Psoas muscle (tissue), 8 donors: Measurements from ENCODE around the gene PROSER1. TPM values are rescaled to one million over a fixed set of nuclear protein-coding genes. Genes with fewer than 3 reads are reported as not detected.

Experiments
- ATAC-seq, 4 donors: fragments of 200-7000 bp; cut with Tn5 transposase; one replicate each; pipeline ENCODE4 v1.9.1; 2020; ENCODE audit warnings: moderate library complexity in 3 of 4, mild to moderate bottlenecking in 2 of 4
- DNase-seq, 2 donors: peaks; one replicate each; pipeline ENCODE4 v3.0.0-alpha.2; 2020
- H3K27ac ChIP-seq: fragments of 200-600 bp; one replicate; pipeline ENCODE4 v1.8.0; 2022
- H3K27me3 ChIP-seq, 3 donors: fragments of 200-600 bp in 1 of 3; one replicate each; pipeline versions ENCODE4 v1.6.1 to v1.8.0; 2013 to 2022; ENCODE audit warnings: low read length in 2 of 3, mild to moderate bottlenecking in 2 of 3, moderate library complexity in 1 of 3; ENCODE audit not compliant: insufficient read depth in 3 of 3
- H3K36me3 ChIP-seq, 2 donors: fragments of 200-600 bp in 1 of 2; one replicate each; pipeline versions ENCODE4 v1.6.1 to v1.8.0; 2013 to 2022; ENCODE audit warnings: low read depth in 1 of 2, mild to moderate bottlenecking in 1 of 2, moderate library complexity in 1 of 2; ENCODE audit not compliant: insufficient read depth in 1 of 2
- H3K4me1 ChIP-seq: fragments of 200-600 bp; one replicate; pipeline ENCODE4 v1.8.0; 2022
- H3K4me3 ChIP-seq: fragments of 200-600 bp; one replicate; pipeline ENCODE4 v1.8.0; 2022; ENCODE audit warnings: mild to moderate bottlenecking
- H3K9me3 ChIP-seq: fragments of 200-600 bp; one replicate; pipeline ENCODE4 v1.8.0; 2022
- WGBS, 3 donors: extraction: QIAGEN DNeasy Blood & Tissue Kit; methylation state at CpG; one replicate each; pipeline versions ENCODE4 v1.1.6 to v1.1.7; 2013; 5-methylcytosine and 5-hydroxymethylcytosine counted together
- intact Hi-C, 2 donors: fragments of 100-400 bp; cut with DNase I; formaldehyde crosslinking; loops; one replicate each; pipeline versions ENCODE4 v1.11.0 to v1.14.2; 2022
- polyA plus RNA-seq, 3 donors: library from polyadenylated mRNA; stranded (reverse); fragments of 200-250 nt; gene quantifications; one replicate each; pipeline ENCODE4 v1.2.3, GENCODE V29; 2013
- total RNA-seq, 4 donors: library from RNA; stranded (reverse); fragmentation: NEBNext Ultra II Directional in 2 of 4; extraction: Animal tissue kit (Norgen Biotek cat#: 25700) in 2 of 4; gene quantifications; one replicate each; pipeline versions ENCODE4 v1.2.1 to v1.2.4, GENCODE V29; 2021 to 2023
- TF ChIP-seq, protein P1 (sequence below): fragments of 200-600 bp; IDR thresholded peaks from one replicate; pipeline ENCODE4 v1.8.0; 2022; ENCODE audit warnings: antibody characterized with exemption
- donor health status: healthy with polysubstance abuse.
- donor health status: DM: no; HTN: no; CAD: no; lungs with moderate emphysema.
- donor health status: Bipolar disorder and iron deficiency.
- donor health status: healthy.
- donor health status: DM: yes; HTN: yes; CAD: no.
- donor health status: DM: no; HTN: no; CAD: no.
- donor health status: DM: no; HTN: no; CAD: no.
- donor health status: DM: yes; HTN: yes; CAD: no.

The PROSER1 gene
- total and polyA plus RNA-seq, 7 donors, result 3.4 to 19.2 (median 13.3) TPM

DNA sequence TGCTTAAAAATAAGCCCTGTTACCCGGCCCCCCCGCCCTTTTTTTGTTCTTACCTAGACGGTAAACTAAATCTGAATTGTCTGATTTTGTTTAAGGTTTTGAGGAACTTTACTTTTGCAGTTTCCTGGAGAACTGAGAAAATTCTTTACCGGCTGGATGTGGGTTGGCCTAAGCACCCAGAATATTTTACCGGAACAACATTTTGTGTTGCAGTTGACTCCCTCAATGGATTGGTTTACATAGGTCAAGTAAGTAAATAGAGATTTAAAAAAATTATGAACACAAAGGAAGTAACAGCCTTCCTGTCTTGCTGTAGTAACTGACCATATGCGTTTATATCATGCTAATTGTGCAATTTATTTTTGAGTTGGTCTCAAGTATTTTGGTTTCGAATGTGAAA is 1.2 kb upstream of the PROSER1 start:
- H3K9me3 ChIP-seq, result no peaks in the 10 kb centered on the region
- intact Hi-C loops, result loop anchor here in 1 of 2 donors (10.0 kb wide), 1 partner anchor 226 kb away; no protein-coding TSS in a partner anchor
- ATAC-seq, result no peak
- H3K36me3 ChIP-seq, result peaks cover 0 to 20% of the 10 kb centered on the region in 2 donors
- peak overlapping the region; percentile 85 for H3K27ac ChIP-seq
- H3K27me3 ChIP-seq, result no peaks in the 10 kb centered on the region
- DNase-seq, result no peak
- H3K4me1 ChIP-seq, result peaks cover 31% of the 10 kb centered on the region
- TF ChIP-seq, protein P1, sequence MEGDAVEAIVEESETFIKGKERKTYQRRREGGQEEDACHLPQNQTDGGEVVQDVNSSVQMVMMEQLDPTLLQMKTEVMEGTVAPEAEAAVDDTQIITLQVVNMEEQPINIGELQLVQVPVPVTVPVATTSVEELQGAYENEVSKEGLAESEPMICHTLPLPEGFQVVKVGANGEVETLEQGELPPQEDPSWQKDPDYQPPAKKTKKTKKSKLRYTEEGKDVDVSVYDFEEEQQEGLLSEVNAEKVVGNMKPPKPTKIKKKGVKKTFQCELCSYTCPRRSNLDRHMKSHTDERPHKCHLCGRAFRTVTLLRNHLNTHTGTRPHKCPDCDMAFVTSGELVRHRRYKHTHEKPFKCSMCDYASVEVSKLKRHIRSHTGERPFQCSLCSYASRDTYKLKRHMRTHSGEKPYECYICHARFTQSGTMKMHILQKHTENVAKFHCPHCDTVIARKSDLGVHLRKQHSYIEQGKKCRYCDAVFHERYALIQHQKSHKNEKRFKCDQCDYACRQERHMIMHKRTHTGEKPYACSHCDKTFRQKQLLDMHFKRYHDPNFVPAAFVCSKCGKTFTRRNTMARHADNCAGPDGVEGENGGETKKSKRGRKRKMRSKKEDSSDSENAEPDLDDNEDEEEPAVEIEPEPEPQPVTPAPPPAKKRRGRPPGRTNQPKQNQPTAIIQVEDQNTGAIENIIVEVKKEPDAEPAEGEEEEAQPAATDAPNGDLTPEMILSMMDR, result no peak
- 21 to 24% (median 23%) methylated on average over 7 of the region's 7 CpGs for WGBS, 3 donors
- H3K4me3 ChIP-seq, result peak overlapping the region; percentile 95

DNA sequence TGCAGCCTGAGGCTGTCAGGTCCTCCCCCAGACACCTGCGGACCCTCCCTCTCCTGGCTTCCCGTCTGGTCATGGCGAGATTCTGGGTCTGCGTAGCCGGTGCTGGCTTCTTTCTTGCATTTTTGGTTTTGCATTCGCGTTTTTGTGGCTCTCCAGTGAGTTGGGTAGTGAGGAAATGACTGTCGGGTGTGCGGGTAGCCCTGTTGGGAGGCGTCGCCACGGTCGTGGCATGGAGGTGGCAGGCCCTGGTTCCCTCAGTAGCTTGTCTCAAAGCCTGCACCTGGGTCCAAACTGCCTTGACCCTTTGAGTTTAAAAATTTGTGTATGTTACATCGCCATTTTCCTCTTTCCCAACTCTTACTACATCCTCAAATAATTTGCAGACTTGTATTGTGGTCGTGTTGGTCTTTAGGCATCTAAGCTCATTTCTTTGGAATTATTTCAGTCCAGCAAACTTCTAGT is 711 bp upstream of the PROSER1 start:
- peak overlapping the region; percentile 95 for H3K4me3 ChIP-seq
- peak overlapping the region; percentile 85 for H3K27ac ChIP-seq
- ATAC-seq, result peak in 3 of 4 donors; percentile 6 to 22 (median 7)
- no peaks in the 10 kb centered on the region for H3K9me3 ChIP-seq
- peaks cover 31% of the 10 kb centered on the region for H3K4me1 ChIP-seq
- TF ChIP-seq, protein P1, result no peak
- H3K36me3 ChIP-seq, result peaks cover 0 to 17% of the 10 kb centered on the region in 2 donors
- no peak for DNase-seq
- H3K27me3 ChIP-seq, result no peaks in the 10 kb centered on the region
- 0 to 1% (median 1%) methylated on average over 15 of the region's 15 CpGs for WGBS, 3 donors
- intact Hi-C loops, result loop anchor here in 1 of 2 donors (10.0 kb wide), 1 partner anchor 226 kb away; no protein-coding TSS in a partner anchor

DNA sequence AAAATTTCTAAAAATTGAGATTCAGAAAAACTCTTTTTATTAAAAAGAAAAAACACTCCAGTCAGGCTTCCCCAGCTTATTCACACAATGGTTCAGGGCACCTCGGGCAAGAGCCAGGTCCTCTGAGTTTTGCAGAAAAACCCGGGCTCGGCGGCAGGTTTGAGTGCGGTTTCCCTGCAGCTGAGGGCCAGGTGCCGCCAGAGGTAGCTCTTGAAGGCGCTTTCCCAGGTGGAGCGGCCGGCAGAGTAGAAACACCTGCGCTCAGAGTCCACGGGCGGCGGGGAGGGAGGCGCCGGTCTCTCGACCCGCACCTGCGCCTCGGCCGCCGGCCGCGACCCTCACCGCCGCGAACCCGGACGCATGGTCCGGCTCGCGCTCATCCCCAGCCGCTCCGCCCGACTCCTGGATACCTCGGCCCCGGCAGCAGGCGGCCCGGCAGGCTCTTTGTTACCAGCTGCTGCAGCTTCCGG is 444 bp downstream of the PROSER1 start:
- Histone ChIP-seq H3K4me1 (peaks cover 31% of the 10 kb centered on the region), H3K27me3 (no peaks in the 10 kb centered on the region), H3K4me3 (peak overlapping the region; percentile 95), H3K36me3 (peaks cover 0 to 14% of the 10 kb centered on the region in 2 donors), H3K27ac (peak overlapping the region; percentile 85), H3K9me3 (no peaks in the 10 kb centered on the region)
- intact Hi-C loops, result loop anchor here in 1 of 2 donors (10.0 kb wide), 1 partner anchor 227 kb away; no protein-coding TSS in a partner anchor
- peak in 1 of 4 donors; percentile 33 for ATAC-seq
- WGBS, 3 donors, result 0% methylated on average over 37 to 39 of the region's 39 CpGs
- TF ChIP-seq, protein P1, result no peak
- no peak for DNase-seq

DNA sequence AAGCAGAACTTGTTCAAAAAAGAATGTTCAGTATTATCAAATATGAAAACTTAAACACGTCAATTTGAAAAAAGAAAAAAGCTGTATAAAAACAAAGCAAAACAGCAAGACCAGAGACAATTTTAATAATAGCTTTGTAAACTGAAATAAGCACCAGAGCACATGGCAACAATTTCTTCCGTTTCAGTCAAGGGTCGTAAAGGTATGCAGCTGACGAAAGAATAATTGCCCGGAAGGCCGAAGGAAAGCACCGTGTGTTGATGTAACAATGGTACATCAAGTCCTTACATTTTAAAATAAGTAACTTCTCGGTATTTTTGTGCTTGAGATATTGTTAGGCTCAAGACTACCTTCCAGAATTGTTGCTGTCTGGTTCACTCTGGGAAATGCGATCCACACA is 1.7 kb downstream of the PROSER1 start:
- no peaks in the 10 kb centered on the region for H3K27me3 ChIP-seq
- DNase-seq (no peak), ATAC-seq (no peak)
- H3K27ac ChIP-seq, result no peak overlapping the region
- intact Hi-C loops, result loop anchor here in 1 of 2 donors (10.0 kb wide), 1 partner anchor 229 kb away; no protein-coding TSS in a partner anchor
- peak overlapping the region; percentile 95 for H3K4me3 ChIP-seq
- TF ChIP-seq, protein P1, result no peak
- peaks cover 31% of the 10 kb centered on the region for H3K4me1 ChIP-seq
- H3K36me3 ChIP-seq, result peaks cover 0 to 7% of the 10 kb centered on the region in 2 donors
- H3K9me3 ChIP-seq, result no peaks in the 10 kb centered on the region
- 2 to 3% (median 2%) methylated on average over 9 of the region's 9 CpGs for WGBS, 3 donors
